Common myeloid progenitor, CD34-positive (primary cell): ENCODE data around the gene TFCP2L1.

Experiments used
- CTCF ChIA-PET: fragments of 350-600 bp; sonication (Branson Sonifier 250); formaldehyde crosslinking; loops from one replicate; lab custom pipeline; 2021; ENCODE audit warnings: antibody characterized with exemption; lab: Charles Lee
- POLR2A ChIA-PET: fragments of 350-600 bp; sonication (Branson Sonifier 250); formaldehyde crosslinking; loops from one replicate; lab custom pipeline; 2021; ENCODE audit warnings: antibody characterized with exemption; lab: Charles Lee
- DNase-seq, 3 donors: peaks; one replicate each; pipeline versions ENCODE4 v3.0.0 to v3.0.0-alpha.2; 2013
- H3K27ac ChIP-seq, 2 experiments: 1 replicate in 1 of 2; 2 replicates in 1 of 2; pipeline ENCODE4 v1.7.0; 2013; ENCODE audit warnings: inconsistent platforms in 2 of 2, low read length in 2 of 2, mild to moderate bottlenecking in 2 of 2, low read depth in 1 of 2, moderate library complexity in 1 of 2; ENCODE audit not compliant: severe bottlenecking in 2 of 2, insufficient read depth in 1 of 2, poor library complexity in 1 of 2
- H3K27me3 ChIP-seq, 5 experiments: replicated peaks in 2 of 5; 1 replicate in 3 of 5; 2 replicates in 2 of 5; pipeline versions ENCODE4 v1.6.1 to v1.7.0; 2013; ENCODE audit warnings: low read length in 4 of 5, mild to moderate bottlenecking in 2 of 5, moderate library complexity in 2 of 5, inconsistent platforms in 1 of 5; ENCODE audit not compliant: insufficient read depth in 5 of 5, control insufficient read depth in 4 of 5
- H3K36me3 ChIP-seq, 4 experiments: 1 replicate in 2 of 4; 2 replicates in 2 of 4; pipeline versions ENCODE4 v1.6.1 to v1.7.0; 2013; ENCODE audit warnings: low read length in 3 of 4, control low read depth in 1 of 4, mild to moderate bottlenecking in 1 of 4; ENCODE audit not compliant: control insufficient read depth in 4 of 4, insufficient read depth in 4 of 4
- H3K4me1 ChIP-seq, 4 experiments: 1 replicate in 3 of 4; 2 replicates in 1 of 4; pipeline versions ENCODE4 v1.6.1 to v1.7.1; 2013; ENCODE audit warnings: low read length in 3 of 4, mild to moderate bottlenecking in 3 of 4, control low read depth in 1 of 4, inconsistent platforms in 1 of 4, moderate library complexity in 1 of 4; ENCODE audit not compliant: control insufficient read depth in 4 of 4, insufficient read depth in 4 of 4; ENCODE audit errors: control extremely low read depth in 1 of 4
- H3K4me3 ChIP-seq, 7 experiments: 1 replicate in 4 of 7; 2 replicates in 3 of 7; pipeline versions ENCODE4 v1.5.1 to v1.7.0; 2013; ENCODE audit warnings: mild to moderate bottlenecking in 7 of 7, low read length in 6 of 7, moderate library complexity in 6 of 7, inconsistent platforms in 2 of 7, low read depth in 2 of 7, control low read depth in 1 of 7; ENCODE audit not compliant: insufficient read depth in 4 of 7, control insufficient read depth in 1 of 7; ENCODE audit errors: extremely low read depth in 1 of 7
- H3K9me3 ChIP-seq, 5 experiments: 1 replicate in 4 of 5; 2 replicates in 1 of 5; pipeline versions ENCODE4 v1.6.1 to v1.7.1; 2013; ENCODE audit warnings: low read length in 4 of 5, mild to moderate bottlenecking in 2 of 5, inconsistent platforms in 1 of 5, low read depth in 1 of 5, moderate library complexity in 1 of 5; ENCODE audit not compliant: control insufficient read depth in 4 of 5, insufficient read depth in 2 of 5; ENCODE audit errors: control extremely low read depth in 1 of 5
- WGBS: methylation state at CpG from one replicate; pipeline ENCODE4 v1.1.5; 2013; ENCODE audit not compliant: insufficient coverage; 5-methylcytosine and 5-hydroxymethylcytosine counted together

TFCP2L1 gene

GRCh38 chr2:121282800-121283385 lies 2.1 kb downstream of the TFCP2L1 start:
- no peak overlapping the region for H3K4me3 ChIP-seq
- CTCF ChIA-PET, result no interaction called here
- H3K9me3 ChIP-seq, result no peaks in the 10 kb centered on the region
- peaks cover 0 to 36% (median 9%) of the 10 kb centered on the region in 5 experiments for H3K27me3 ChIP-seq
- no peak overlapping the region for H3K27ac ChIP-seq
- H3K36me3 ChIP-seq, result no peaks in the 10 kb centered on the region
- POLR2A ChIA-PET, result no interaction called here
- WGBS, result 92% methylated on average over 9 of the region's 13 CpGs
- H3K4me1 ChIP-seq, result peaks cover 0 to 45% (median 17%) of the 10 kb centered on the region in 4 experiments
- DNase-seq, result no peak

GRCh38 chr2:121281694-121282093 lies 3.3 kb downstream of the TFCP2L1 start:
- POLR2A ChIA-PET, result no interaction called here
- Histone ChIP-seq H3K27me3 (peaks cover 0 to 36% (median 9%) of the 10 kb centered on the region in 5 experiments), H3K9me3 (no peaks in the 10 kb centered on the region), H3K27ac (no peak overlapping the region), H3K4me3 (no peak overlapping the region), H3K36me3 (no peaks in the 10 kb centered on the region), H3K4me1 (peaks cover 0 to 35% (median 14%) of the 10 kb centered on the region in 4 experiments)
- CTCF ChIA-PET, result no interaction called here
- no peak for DNase-seq
- 90% methylated on average over 7 of the region's 7 CpGs for WGBS

DNA sequence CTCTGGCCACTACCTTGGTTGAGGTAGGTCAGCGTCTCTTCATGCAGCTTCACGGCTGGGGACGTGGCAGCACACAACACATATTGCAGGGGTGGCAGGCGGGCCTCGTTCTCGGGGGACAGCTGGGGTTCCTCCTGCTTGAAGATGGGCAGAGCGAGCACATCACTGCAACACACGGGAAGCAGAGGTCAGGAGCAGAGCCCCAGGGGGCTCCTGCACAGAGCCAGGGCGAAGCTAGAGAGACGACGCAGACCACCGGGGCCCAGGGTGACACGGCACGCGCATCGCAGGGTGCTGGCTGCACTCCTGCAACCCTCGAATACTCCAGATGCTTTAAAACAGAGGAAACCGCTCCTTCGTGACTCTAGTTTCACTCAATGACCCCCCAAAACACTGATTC lies 3.9 kb downstream of the TFCP2L1 start:
- CTCF ChIA-PET, result no interaction called here
- 92% methylated on average over 18 of the region's 19 CpGs for WGBS
- POLR2A ChIA-PET, result no interaction called here

DNA sequence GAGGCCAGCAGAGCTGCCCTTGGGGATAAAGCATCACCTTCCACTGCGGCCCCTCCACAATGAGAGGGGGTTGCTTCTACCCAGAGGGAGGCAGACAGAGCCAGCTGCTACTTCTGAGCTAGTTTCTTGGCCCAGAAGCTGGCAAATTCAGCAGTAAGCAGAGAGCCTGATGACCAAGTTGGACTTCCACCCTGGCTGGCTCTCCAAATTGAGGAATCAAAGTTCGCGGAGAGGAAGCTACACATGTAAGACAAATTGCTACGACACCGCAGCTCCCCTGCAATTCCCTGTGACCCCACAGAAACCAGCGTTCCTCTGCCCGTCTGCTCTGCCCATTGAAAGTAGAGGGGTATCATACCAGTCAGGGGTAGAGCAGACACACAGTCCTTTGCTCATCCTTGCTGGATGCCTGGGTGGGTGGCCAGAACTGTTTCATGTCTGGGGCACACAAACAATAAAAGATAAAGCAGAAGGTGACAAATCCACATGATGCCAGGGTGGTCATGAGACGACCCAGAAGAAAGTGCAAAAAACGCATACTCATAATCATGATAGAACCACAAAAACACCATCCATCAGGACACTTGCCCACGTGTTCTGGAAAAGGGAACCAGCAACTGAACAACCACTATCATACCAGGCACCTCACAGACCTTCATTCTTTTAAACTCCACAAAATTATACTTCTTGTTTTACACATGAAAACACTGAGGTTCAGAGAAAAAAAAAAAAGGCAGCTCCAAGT lies 5.4 kb downstream of the TFCP2L1 start:
- POLR2A ChIA-PET, result no interaction called here
- H3K4me3 ChIP-seq, result no peak overlapping the region
- CTCF ChIA-PET, result interaction anchor here (0.6 to 1.2 kb wide), 3 partner anchors 9 to 44 kb away, joined by 3 to 4 read pairs (median 4); no protein-coding TSS in a partner anchor
- DNase-seq, result peak in 2 of 3 donors; percentile 53 to 63
- H3K27me3 ChIP-seq, result peaks cover 0 to 25% (median 9%) of the 10 kb centered on the region in 5 experiments
- H3K36me3 ChIP-seq, result no peaks in the 10 kb centered on the region
- no peaks in the 10 kb centered on the region for H3K9me3 ChIP-seq
- peaks cover 0 to 19% (median 7%) of the 10 kb centered on the region in 4 experiments for H3K4me1 ChIP-seq
- H3K27ac ChIP-seq, result no peak overlapping the region
- 75% methylated on average over 8 of the region's 10 CpGs for WGBS

More for the DNA sequence above, 3.9 kb downstream of the TFCP2L1 start:
- H3K4me3 ChIP-seq, result no peak overlapping the region
- no peak for DNase-seq
- H3K27ac ChIP-seq, result no peak overlapping the region
- no peaks in the 10 kb centered on the region for H3K36me3 ChIP-seq
- H3K9me3 ChIP-seq, result no peaks in the 10 kb centered on the region
- H3K27me3 ChIP-seq, result peaks cover 0 to 34% (median 9%) of the 10 kb centered on the region in 5 experiments
- peaks cover 0 to 29% (median 14%) of the 10 kb centered on the region in 4 experiments for H3K4me1 ChIP-seq

DNA sequence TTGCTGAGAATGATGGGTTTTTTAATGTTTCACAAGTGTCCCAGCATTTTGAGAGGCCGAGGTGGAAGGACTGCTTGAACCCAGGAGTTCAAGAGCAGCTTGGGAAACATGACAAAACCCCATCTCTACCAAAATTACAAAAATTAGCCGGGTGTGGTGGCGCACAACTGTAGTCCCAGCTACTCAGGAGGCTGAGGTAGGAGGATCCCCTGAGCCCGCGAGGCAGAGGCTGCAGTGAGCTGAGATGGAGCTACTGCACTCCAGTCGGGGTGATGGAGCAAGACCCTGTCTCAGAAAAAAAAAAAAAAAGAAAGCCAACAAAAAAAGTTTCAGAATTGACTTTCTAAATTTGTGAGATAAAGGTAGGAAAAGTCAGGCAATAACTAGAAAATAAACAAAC lies 8.7 kb downstream of the TFCP2L1 start:
- 96% methylated on average over 4 of the region's 6 CpGs for WGBS

GRCh38 chr2:121273116-121273515 lies 11.9 kb downstream of the TFCP2L1 start:
- ChIA-PET POLR2A (no interaction called here), CTCF (no interaction called here)
- no peak for DNase-seq
- H3K36me3 ChIP-seq, result no peaks in the 10 kb centered on the region
- H3K4me1 ChIP-seq, result peaks cover 0 to 3% (median 0%) of the 10 kb centered on the region in 4 experiments
- WGBS, result 94% methylated on average over 2 of the region's 3 CpGs
- no peaks in the 10 kb centered on the region for H3K9me3 ChIP-seq
- no peak overlapping the region for H3K4me3 ChIP-seq
- no peak overlapping the region for H3K27ac ChIP-seq
- H3K27me3 ChIP-seq, result peaks cover 0 to 8% (median 0%) of the 10 kb centered on the region in 5 experiments

More for the DNA sequence above, 8.7 kb downstream of the TFCP2L1 start:
- Histone ChIP-seq H3K9me3 (no peaks in the 10 kb centered on the region), H3K27me3 (peaks cover 0 to 8% (median 0%) of the 10 kb centered on the region in 5 experiments), H3K4me3 (no peak overlapping the region), H3K4me1 (peaks cover 0 to 10% (median 1%) of the 10 kb centered on the region in 4 experiments), H3K27ac (no peak overlapping the region), H3K36me3 (no peaks in the 10 kb centered on the region)
- DNase-seq, result no peak
- ChIA-PET POLR2A (no interaction called here), CTCF (no interaction called here)

- CTCF ChIA-PET, result no interaction called here
- peaks cover 0 to 3% (median 0%) of the 10 kb centered on the region in 4 experiments for H3K4me1 ChIP-seq
- POLR2A ChIA-PET, result no interaction called here
- H3K27me3 ChIP-seq, result peaks cover 0 to 8% (median 0%) of the 10 kb centered on the region in 5 experiments
- H3K27ac ChIP-seq, result no peak overlapping the region
- H3K9me3 ChIP-seq, result no peaks in the 10 kb centered on the region
- no peak for DNase-seq
- no peak overlapping the region for H3K4me3 ChIP-seq
- no peaks in the 10 kb centered on the region for H3K36me3 ChIP-seq
- 90% methylated on average over 2 of the region's 3 CpGs for WGBS
These were observed 12.4 kb downstream of the TFCP2L1 start for GRCh38 chr2:121272596-121272995.
